ENCODE data around the gene POLR3GL. TPM values are rescaled to one million over a fixed set of nuclear protein-coding genes. Genes with fewer than 3 reads are reported as not detected.

Gene POLR3GL
- total RNA-seq, 1 donor from 2014 or later, result 12.6 TPM

- DNase-seq (ENCODE audit: low read depth in 2 of 2), result no peak
Observed at GRCh38 chr1:145949219-145949618, 15.3 kb upstream of the POLR3GL start.

GRCh38 chr1:145951526-145951925 is 13.0 kb upstream of the POLR3GL start:
- no peak for DNase-seq (ENCODE audit: low read depth in 2 of 2)

GRCh38 chr1:145952903-145953302 is 11.6 kb upstream of the POLR3GL start:
- DNase-seq (ENCODE audit: low read depth in 2 of 2), result no peak

GRCh38 chr1:145953861-145954260 is 10.6 kb upstream of the POLR3GL start:
- no peak for DNase-seq (ENCODE audit: low read depth in 2 of 2)

GRCh38 chr1:145955436-145955835 is 9.1 kb upstream of the POLR3GL start:
- no peak for DNase-seq (ENCODE audit: low read depth in 2 of 2)

DNA sequence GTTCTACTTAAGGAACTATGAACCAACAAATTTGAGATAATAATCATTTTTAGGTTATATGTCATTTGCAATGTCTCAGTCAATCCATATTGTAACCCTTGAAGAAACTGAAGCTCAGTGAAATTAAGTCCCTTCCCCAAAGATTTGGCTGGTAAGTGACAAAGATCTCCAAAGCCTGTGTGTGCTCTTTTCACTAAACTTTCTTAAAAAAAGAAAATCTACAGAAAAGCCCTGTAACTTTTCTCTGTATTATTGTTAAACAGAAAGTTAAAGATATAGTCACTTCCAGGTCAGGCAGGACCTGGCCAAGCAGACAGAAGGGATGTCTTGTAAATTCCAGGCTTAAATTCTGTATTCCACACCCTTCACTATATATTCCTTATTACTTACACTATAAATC is 8.1 kb upstream of the POLR3GL start:
- DNase-seq (ENCODE audit: low read depth in 2 of 2), result no peak

GRCh38 chr1:145956781-145957442 is 7.6 kb upstream of the POLR3GL start:
- DNase-seq (ENCODE audit: low read depth in 2 of 2), result peak in 1 of 2 donors; percentile 38

GRCh38 chr1:145957443-145958319 is 6.8 kb upstream of the POLR3GL start, which contains the start of gene LIX1L:
Gene LIX1L (minus strand): TSS chr1:145958017. CDS start chr1:145957927, 90 bp downstream.
- DNase-seq (ENCODE audit: low read depth in 2 of 2), result peak; percentile 85 to 97

- no peak for DNase-seq (ENCODE audit: low read depth in 2 of 2)
Observed at GRCh38 chr1:145958734-145959133, 5.8 kb upstream of the POLR3GL start.

- no peak for DNase-seq (ENCODE audit: low read depth in 2 of 2)
Observed at GRCh38 chr1:145959333-145959732, 5.2 kb upstream of the POLR3GL start.

DNA sequence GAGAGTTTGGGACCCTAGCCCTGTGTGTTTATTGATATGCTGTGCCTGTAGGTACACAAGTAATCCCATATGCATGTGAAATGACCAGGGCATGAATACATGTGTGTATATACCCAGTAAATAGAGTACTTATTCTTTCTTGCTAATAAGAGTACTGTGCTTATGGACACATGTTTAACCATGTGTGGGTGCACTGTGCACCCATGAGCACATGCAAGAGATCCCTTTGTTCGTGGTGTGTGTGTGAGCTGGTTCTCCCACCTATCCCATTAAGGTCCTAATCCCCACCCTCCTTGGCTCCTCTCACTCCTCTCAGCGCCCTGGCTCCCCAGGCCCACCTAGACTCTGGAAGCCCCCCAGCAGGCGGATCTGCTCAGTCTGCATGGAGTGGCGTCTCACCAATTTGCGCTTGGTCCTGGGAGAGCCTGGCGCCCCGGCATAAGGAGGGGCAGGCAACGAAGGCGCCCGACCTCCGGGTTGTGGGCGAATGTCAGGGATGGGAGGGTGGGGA is 4.5 kb upstream of the POLR3GL start:
- DNase-seq (ENCODE audit: low read depth in 2 of 2), result no peak

- peak in 1 of 2 donors; percentile 66 for DNase-seq (ENCODE audit: low read depth in 2 of 2)
Observed at GRCh38 chr1:145960468-145961108, 3.9 kb upstream of the POLR3GL start.

- no peak for DNase-seq (ENCODE audit: low read depth in 2 of 2)
Observed at GRCh38 chr1:145961109-145961424, 3.4 kb upstream of the POLR3GL start.

DNA sequence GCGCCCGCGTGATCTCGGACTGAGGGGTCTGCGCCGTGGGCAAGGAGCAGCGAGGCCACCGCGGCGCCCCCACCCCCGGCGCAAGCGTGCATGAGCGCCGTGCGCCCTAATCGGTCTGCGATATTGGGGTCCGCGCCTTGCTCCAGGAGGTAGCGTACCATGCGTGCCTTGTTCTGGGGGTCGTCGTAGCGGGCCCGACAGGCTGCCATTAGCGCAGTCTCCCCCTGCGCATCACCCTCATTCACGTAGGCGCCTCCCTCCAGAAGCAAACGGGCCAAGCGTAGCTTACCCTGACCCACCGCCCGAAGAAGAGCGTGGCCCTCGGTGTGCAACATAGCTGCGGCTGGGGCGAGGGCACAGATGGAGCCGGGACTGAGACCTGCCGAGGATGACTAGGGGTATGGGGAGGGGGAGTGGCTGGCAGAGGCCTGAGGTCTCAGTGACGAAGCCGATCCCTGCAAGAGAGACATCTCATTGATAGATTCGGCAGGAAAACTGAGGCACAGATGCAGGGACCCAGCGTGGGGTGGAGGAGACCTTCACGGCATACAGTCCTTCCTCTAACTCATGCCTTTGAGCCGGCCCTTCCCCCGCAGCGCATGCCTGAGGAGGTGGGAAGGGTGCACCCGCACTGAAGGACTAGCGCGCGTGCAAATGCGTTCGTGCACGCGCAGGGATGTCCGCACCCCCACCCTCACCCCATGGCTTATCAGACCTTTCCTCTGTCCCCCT is 2.9 kb upstream of the POLR3GL start:
- no peak for DNase-seq (ENCODE audit: low read depth in 2 of 2)

- DNase-seq (ENCODE audit: low read depth in 2 of 2), result no peak
Observed at GRCh38 chr1:145962157-145963102, 2.1 kb upstream of the POLR3GL start.

DNA sequence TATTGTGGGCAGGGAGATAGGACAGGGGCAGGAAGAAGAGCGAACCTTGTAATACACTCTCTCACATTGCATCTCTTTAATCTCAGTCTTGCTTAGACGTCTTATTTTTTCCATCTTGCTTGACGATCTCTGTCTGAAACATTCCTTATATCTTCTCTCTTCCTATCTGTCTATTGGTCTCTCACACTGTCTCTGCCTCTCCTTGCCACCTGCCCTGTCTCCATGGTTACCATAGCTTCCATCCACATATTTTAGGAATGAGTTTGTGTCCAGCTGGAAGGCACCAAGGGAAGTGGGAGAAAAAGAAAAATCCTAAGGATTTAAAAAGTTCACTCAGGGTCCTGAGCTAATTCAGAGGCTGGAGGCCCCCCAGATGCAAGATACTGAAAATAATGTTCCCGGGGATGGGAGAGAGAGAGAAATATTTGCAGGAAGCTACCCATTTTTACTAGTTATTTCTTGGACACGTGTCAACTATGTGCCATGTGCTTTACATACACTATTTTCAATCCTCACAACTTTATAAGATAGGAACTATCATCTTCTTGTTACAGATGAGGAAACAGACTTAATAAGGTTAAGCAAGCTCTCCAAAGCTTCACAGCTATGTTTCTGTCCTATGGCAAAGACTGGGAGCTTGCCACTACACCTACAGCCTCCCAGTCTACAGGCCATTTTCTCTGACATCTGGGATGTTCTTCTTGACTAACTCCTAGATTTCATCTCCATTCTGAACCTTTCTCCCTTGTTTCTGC is 1.0 kb upstream of the POLR3GL start:
- DNase-seq (ENCODE audit: low read depth in 2 of 2), result no peak

DNA sequence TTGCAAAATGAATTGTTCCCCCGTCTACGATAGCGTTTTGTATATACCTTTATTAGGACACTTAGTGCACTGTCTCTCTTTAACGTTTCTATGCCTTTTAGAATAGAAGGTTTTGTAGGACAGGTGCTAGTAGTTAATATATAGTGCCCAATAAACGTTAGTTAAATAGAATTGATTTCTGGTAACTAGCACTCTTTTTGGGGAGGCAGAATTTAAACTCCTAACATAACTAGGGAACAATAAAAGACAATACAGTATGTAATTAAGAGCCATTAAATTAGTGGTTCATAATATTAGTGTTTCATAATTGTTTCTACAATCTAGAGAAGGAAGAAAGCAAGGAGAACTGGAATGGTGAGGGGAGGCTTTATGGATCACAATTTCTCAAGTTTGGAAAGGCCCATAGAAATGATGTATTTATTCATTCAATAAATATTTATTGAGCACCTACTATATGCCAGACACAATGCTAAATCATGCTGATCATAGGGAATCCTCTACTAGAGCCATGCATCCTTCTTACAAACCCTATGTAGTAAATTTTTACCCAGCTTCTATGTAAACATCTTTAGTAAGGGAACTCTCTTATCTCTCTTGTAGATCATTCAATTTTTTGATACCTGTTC is 742 bp downstream of the POLR3GL start:
- no peak for DNase-seq (ENCODE audit: low read depth in 2 of 2)

- DNase-seq (ENCODE audit: low read depth in 2 of 2), result no peak
Observed at GRCh38 chr1:145967288-145967687, 2.8 kb downstream of the POLR3GL start.

GRCh38 chr1:145972580-145972979 is 8.1 kb downstream of the POLR3GL start:
- DNase-seq (ENCODE audit: low read depth in 2 of 2), result no peak

Data from dermis microvascular lymphatic vessel endothelial cell (primary cell).